GM12891 (cell line): ENCODE data around the gene GANC.

ENCODE experiments used
- POLR2A ChIP-seq: IDR thresholded peaks from 2 replicates; pipeline ENCODE4 v1.6.1; 2011; ENCODE audit warnings: low read depth, low read length, control low read depth
- POLR2AphosphoS5 ChIP-seq: IDR thresholded peaks from 2 replicates; pipeline ENCODE4 v1.6.1; 2011; ENCODE audit warnings: low read depth, low read length, control low read depth

- TF ChIP-seq POLR2AphosphoS5, result no peak
- no peak for TF ChIP-seq POLR2A
Measured at GRCh38 chr15:42405863-42406482, 133.0 kb downstream of the GANC start.
